GM12878 (cell line): ENCODE measurements around the gene EEF2K. TPM values are rescaled to one million over a fixed set of nuclear protein-coding genes. Genes with fewer than 3 reads are reported as not detected.
A peak's percentile ranks its signal among the peaks of the same experiment; 100 is the strongest.

Experiments
- ATF7 ChIP-seq: fragments of 450-650 bp; IDR thresholded peaks from 2 replicates; pipeline ENCODE4 v1.6.1; 2016; ENCODE audit warnings: low read depth, mild to moderate bottlenecking
- BHLHE40 ChIP-seq, 2 experiments: fragments of 450-650 bp in 1 of 2; IDR thresholded peaks; 2 replicates each; pipeline ENCODE4 v1.6.1; 2011 to 2017; ENCODE audit warnings: low read depth in 2 of 2, borderline replicate concordance in 1 of 2, improper control_type of control experiment in 1 of 2, low read length in 1 of 2, mild to moderate bottlenecking in 1 of 2
- BMI1 ChIP-seq: fragments of 450-650 bp; IDR thresholded peaks from 2 replicates; pipeline ENCODE4 v1.6.1; 2016; ENCODE audit warnings: mild to moderate bottlenecking, moderate library complexity, borderline replicate concordance
- CREM ChIP-seq: IDR thresholded peaks from 2 replicates; pipeline ENCODE4 v1.6.1; 2014; ENCODE audit warnings: antibody characterized with exemption, low read depth
- E4F1 ChIP-seq: fragments of 450-650 bp; IDR thresholded peaks from 2 replicates; pipeline ENCODE4 v1.6.1; 2018; ENCODE audit warnings: borderline replicate concordance, mild to moderate bottlenecking; ENCODE audit not compliant: partially characterized antibody
- EED ChIP-seq: sonication (generic); IDR thresholded peaks from 2 replicates; pipeline ENCODE4 v1.6.1; 2016; ENCODE audit warnings: antibody characterized with exemption, low read depth
- ELK1 ChIP-seq: IDR thresholded peaks from 2 replicates; pipeline ENCODE4 v1.6.1; 2012; ENCODE audit warnings: low read depth, low read length, improper control_type of control experiment
- HDGF ChIP-seq: fragments of 450-650 bp; IDR thresholded peaks from 2 replicates; pipeline ENCODE4 v1.6.1; 2016; ENCODE audit warnings: antibody characterized with exemption
- KLF5 ChIP-seq: fragments of 450-650 bp; IDR thresholded peaks from 2 replicates; pipeline ENCODE4 v1.6.1; 2014; ENCODE audit warnings: mild to moderate bottlenecking; ENCODE audit not compliant: partially characterized antibody
- PKNOX1 ChIP-seq: fragments of 450-650 bp; IDR thresholded peaks from 2 replicates; pipeline ENCODE4 v1.6.1; 2016; ENCODE audit warnings: mild to moderate bottlenecking
- SIN3A ChIP-seq: IDR thresholded peaks from 2 replicates; pipeline ENCODE4 v1.6.1; 2012; ENCODE audit warnings: low read depth, low read length, improper control_type of control experiment
- SIX5 ChIP-seq: IDR thresholded peaks from 2 replicates; pipeline ENCODE4 v1.6.1; 2011; ENCODE audit warnings: mild to moderate bottlenecking, low read depth, low read length, moderate library complexity; ENCODE audit not compliant: severe bottlenecking
- TAF1 ChIP-seq: IDR thresholded peaks from 2 replicates; pipeline ENCODE4 v1.6.1; 2011; ENCODE audit warnings: mild to moderate bottlenecking, low read depth, low read length, borderline replicate concordance
- ZBTB4 ChIP-seq: fragments of 450-650 bp; formaldehyde crosslinking; IDR thresholded peaks from 2 replicates; pipeline ENCODE4 v1.4.0; 2022; ENCODE audit warnings: mild to moderate bottlenecking, moderate library complexity
- ZNF207 ChIP-seq: fragments of 450-650 bp; IDR thresholded peaks from 2 replicates; pipeline ENCODE4 v1.6.1; 2014; ENCODE audit warnings: antibody characterized with exemption, mild to moderate bottlenecking, borderline replicate concordance
- ZNF687 ChIP-seq: fragments of 450-650 bp; IDR thresholded peaks from 2 replicates; pipeline ENCODE4 v1.6.1; 2017; ENCODE audit warnings: mild to moderate bottlenecking, moderate library complexity
- ZSCAN29 ChIP-seq: fragments of 450-650 bp; IDR thresholded peaks from 2 replicates; pipeline ENCODE4 v1.6.1; 2017; ENCODE audit warnings: mild to moderate bottlenecking, moderate library complexity
- polyA plus RNA-seq, 11 experiments: library from polyadenylated mRNA; depleted of rRNA in 4 of 11; unstranded in 6 of 11; stranded (reverse) in 5 of 11; fragments of >200 nt; fragmentation: Nextera tagmentation in 4 of 11; fragmentation: Illumina TruSeq in 1 of 11; extraction: Ambion mirVana in 4 of 11; extraction: Trizol in 1 of 11; gene quantifications; 1 replicate in 1 of 11; 2 replicates in 10 of 11; pipeline versions ENCODE4 v1.2.1 to v1.2.3, GENCODE V29; 2011 to 2016; ENCODE audit warnings: inconsistent platforms in 2 of 11, missing spikeins in 2 of 11, low read depth in 1 of 11
- total RNA-seq, 4 experiments: library from RNA; depleted of rRNA in 3 of 4; stranded (reverse); fragments of >200 nt in 3 of 4; fragmentation: Illumina TruSeq in 1 of 4; extraction: Trizol in 1 of 4; gene quantifications; 2 replicates each; pipeline versions ENCODE4 v1.2.1 to v1.2.3, GENCODE V29; 2013 to 2021

EEF2K gene
- total and polyA plus RNA-seq, 10 of the 15 experiments (the other 5 are each of a cell fraction or from before 2014, with no cell fraction given) = 2.0 to 29.6 (median 12.2) TPM

- TF ChIP-seq ZSCAN29 (no peak), ZBTB4 (no peak), PKNOX1 (peak; percentile 28), BHLHE40 (IDR thresholded peaks at IDR 0.05; ENCODE audit: borderline replicate concordance in 1 of 2, low read depth in 2 of 2, low read length in 1 of 2) (peak in 1 of 2 experiments; percentile 41; a peak in 2 of 4 replicates), KLF5 (peak; percentile 68), ZNF207 (0 out of 2 replicates have a peak, but pooled peaks have one; percentile 19), ZNF687 (peak; percentile 96), ELK1 (peak; percentile 74), SIX5 (no peak), TAF1 (0 out of 2 replicates have a peak, but pooled peaks have one; percentile 37), EED (peak; percentile 54), BMI1 (no peak), HDGF (peak; percentile 96), ATF7 (peak; percentile 61), CREM (peak; percentile 67; the same call in 1 of the 2 replicates), SIN3A (peak; percentile 59; the same call in 1 of the 2 replicates), E4F1 (peak; percentile 35)
Observed at GRCh38 chr16:22190776-22191531, 15.1 kb upstream of the EEF2K start (continued).
